Caco-2 (cell line): ENCODE results near the gene GALNT11. TPM values are rescaled to one million over a fixed set of nuclear protein-coding genes. Genes with fewer than 3 reads are reported as not detected.

Source experiments
- Bru-seq: library from RNA; stranded (reverse); fragments of 400-500 nt; gene quantifications from one replicate; lab custom pipeline; 2021; lab: Mats Ljungman, UMichigan
- BruChase-seq, 2 experiments: library from RNA; stranded (reverse); fragments of 400-500 nt; gene quantifications; one replicate each; lab custom pipeline; 2021; lab: Mats Ljungman, UMichigan
- BruUV-seq: library from RNA; stranded (reverse); fragments of 400-500 nt; replicated peaks from 2 replicates; lab custom pipeline; 2021; lab: Mats Ljungman, UMichigan
- CTCF ChIA-PET: fragments of 300-600 bp; sonication (Branson Sonifier 250); formaldehyde crosslinking; loops from one replicate; lab custom pipeline; 2022; ENCODE audit warnings: antibody characterized with exemption; lab: Charles Lee
- POLR2A ChIA-PET: fragments of 300-600 bp; sonication (Branson Sonifier 250); formaldehyde crosslinking; loops from one replicate; lab custom pipeline; 2022; ENCODE audit warnings: antibody characterized with exemption; lab: Charles Lee
- DNase-seq, 2 experiments: peaks; one replicate each; pipeline versions ENCODE4 v3.0.0 to v3.0.0-alpha.2; 2020 to 2022
- H3K27me3 ChIP-seq: replicated peaks from 2 replicates; pipeline ENCODE4 v1.6.0; 2011; ENCODE audit warnings: low read length; ENCODE audit not compliant: control insufficient read depth, insufficient read depth
- H3K36me3 ChIP-seq: 2 replicates; pipeline ENCODE4 v1.5.1; 2011; ENCODE audit warnings: low read length; ENCODE audit not compliant: control insufficient read depth, insufficient read depth
- H3K4me1 ChIP-seq: fragments of 250-450 bp; sonication (Bioruptor Pico); 2 replicates; pipeline ENCODE4 v1.5.1; 2020; ENCODE audit warnings: mild to moderate bottlenecking
- H3K4me3 ChIP-seq: 2 replicates; pipeline ENCODE4 v1.5.1; 2011; ENCODE audit warnings: low read depth, mild to moderate bottlenecking, control low read depth, low read length
- H3K9me3 ChIP-seq: fragments of 250-450 bp; sonication (Bioruptor Pico); 2 replicates; pipeline ENCODE4 v1.5.1; 2020; ENCODE audit warnings: mild to moderate bottlenecking, moderate library complexity
- H3K27ac Mint-ChIP-seq: one replicate; pipeline ENCODE4 v1.8.0; 2022; ENCODE audit warnings: mixed read lengths; ENCODE audit not compliant: unreplicated experiment
- H3K27me3 Mint-ChIP-seq: one replicate; pipeline ENCODE4 v1.8.0; 2022; ENCODE audit warnings: mixed read lengths; ENCODE audit not compliant: insufficient read depth, unreplicated experiment
- H3K36me3 Mint-ChIP-seq: one replicate; pipeline ENCODE4 v1.8.0; 2022; ENCODE audit warnings: mild to moderate bottlenecking, mixed read lengths; ENCODE audit not compliant: insufficient read depth, unreplicated experiment
- H3K4me1 Mint-ChIP-seq: one replicate; pipeline ENCODE4 v1.8.0; 2022; ENCODE audit warnings: low read depth, mixed read lengths; ENCODE audit not compliant: unreplicated experiment
- H3K4me3 Mint-ChIP-seq: one replicate; pipeline ENCODE4 v1.8.0; 2022; ENCODE audit warnings: mild to moderate bottlenecking, moderate library complexity, mixed read lengths; ENCODE audit not compliant: unreplicated experiment
- H3K9me3 Mint-ChIP-seq: one replicate; pipeline ENCODE4 v1.8.0; 2022; ENCODE audit warnings: mixed read lengths; ENCODE audit not compliant: unreplicated experiment
- intact Hi-C: fragments of 100-400 bp; cut with micrococcal nuclease; formaldehyde crosslinking; loops from one replicate; pipeline ENCODE4 v1.10.0; 2022; ENCODE audit not compliant: unreplicated experiment
- long read RNA-seq: library from polyadenylated mRNA; stranded (forward); transcript quantifications from one replicate; pipeline ENCODE4 v2.0.0, GENCODE V29; 2022
- total RNA-seq: library from RNA; stranded (reverse); gene quantifications from 2 replicates; pipeline ENCODE4 v1.2.3, GENCODE V29; 2022
- TF ChIP-seq, protein P1 (sequence below), 2 experiments: fragments of 200-600 bp in 1 of 2; IDR thresholded peaks; 1 replicate in 1 of 2; 2 replicates in 1 of 2; pipeline versions ENCODE4 v1.5.1 to v1.8.0; 2011 to 2022; ENCODE audit warnings: antibody characterized with exemption in 1 of 2, control low read depth in 1 of 2, inconsistent platforms in 1 of 2, low read depth in 1 of 2, low read length in 1 of 2, mild to moderate bottlenecking in 1 of 2, moderate library complexity in 1 of 2; ENCODE audit not compliant: insufficient read depth in 1 of 2, severe bottlenecking in 1 of 2, unreplicated experiment in 1 of 2

GALNT11 gene
- total RNA-seq, result 31.4 and 34.9 TPM in 2 replicates
- Bru-seq, nascent RNA, result percentile 83 among the genes with signal in this experiment
- BruChase-seq, experiment 1, labeled RNA remaining after a 2-hour chase, result percentile 89 among the genes with signal in this experiment
- percentile 83 among the genes with signal in this experiment for BruChase-seq, experiment 2, labeled RNA remaining after a 6-hour chase
- long read RNA-seq, transcript GALNT11-205 (12 exons, 2,727 nt), result major isoform, 46 of 78 reads
- long read RNA-seq, partial matches to known transcripts, result 5 of 78 reads
- long read RNA-seq, other reads (novel, unspliced or antisense), result 27 of 78 reads

DNA sequence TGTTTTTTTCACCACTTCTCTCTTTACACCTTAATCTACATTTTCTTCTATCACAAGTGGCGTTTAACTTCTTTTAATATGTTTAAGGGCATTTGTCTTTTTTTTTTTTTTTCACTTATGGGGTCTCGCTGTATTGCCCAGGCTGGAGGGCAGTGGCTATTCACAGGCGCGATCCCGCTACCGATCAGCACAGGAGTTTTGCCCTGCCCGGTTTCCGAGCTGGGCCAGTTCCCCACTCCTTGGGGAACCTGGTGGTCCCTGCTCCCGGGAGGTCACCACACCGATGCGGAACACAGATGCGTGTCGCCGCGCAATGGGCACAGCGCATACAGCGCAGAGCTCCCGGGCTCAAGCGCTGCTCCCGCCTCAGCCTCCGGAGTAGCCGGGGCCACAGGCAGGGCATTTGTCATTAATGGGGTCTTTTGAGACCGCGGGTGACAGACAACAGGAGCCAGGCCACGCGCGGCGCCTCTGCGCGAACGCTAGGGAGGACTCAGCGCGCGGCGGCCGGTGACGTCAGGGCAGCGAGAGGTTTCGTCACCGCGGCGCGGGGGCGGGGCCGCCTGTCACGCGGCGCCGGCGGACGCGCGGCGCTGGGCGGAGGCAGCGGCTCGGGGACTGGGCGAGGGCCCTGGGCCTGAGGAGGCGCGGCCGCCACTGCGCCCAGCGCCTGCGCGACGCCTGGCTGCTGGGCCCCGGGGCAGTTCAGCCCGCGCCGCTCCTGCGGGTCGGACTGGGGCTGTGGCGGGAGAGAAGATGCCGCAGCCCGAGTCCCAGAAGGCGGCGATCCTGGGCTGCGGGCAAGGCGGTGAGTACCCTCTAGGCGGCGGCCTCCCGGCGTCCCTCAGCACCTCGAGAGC is at the start of gene GALNT11:
Gene GALNT11 (plus strand): TSS at position 598 of the 860 bp plus-strand sequence. CDS start 68,554 bp downstream, outside the sequence.
- no peaks in the 10 kb centered on the region for H3K9me3 ChIP-seq
- BruUV-seq, result TSS peak; percentile 95
- CTCF ChIA-PET, result interaction anchor here (0.5 to 1.2 kb wide), 2 partner anchors 34 to 74 kb away, joined by 3 read pairs; no protein-coding TSS in a partner anchor

DNA sequence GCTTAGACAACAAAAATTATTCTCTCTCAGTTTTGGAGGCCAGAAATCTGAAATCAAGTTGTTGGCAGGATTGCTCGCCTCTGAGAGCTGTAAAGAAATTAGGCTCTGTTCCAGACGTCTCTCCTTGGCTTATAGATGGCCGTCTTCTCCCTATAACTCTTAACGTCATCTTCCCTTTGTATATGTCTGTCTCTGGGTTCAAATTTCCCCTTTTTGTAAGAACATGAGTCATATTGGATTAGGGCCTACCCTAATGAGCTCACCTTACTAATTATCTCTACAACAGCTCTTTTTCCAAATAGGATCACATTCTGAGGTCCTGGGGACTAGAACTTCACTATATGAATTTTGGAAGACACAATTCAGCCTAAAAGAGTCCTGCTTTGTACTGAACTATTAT is 46.9 kb upstream of the GALNT11 start:
- Mint-ChIP-seq H3K36me3 (no peaks in the 10 kb centered on the region), H3K27ac (no peak overlapping the region), H3K4me3 (no peak overlapping the region), H3K9me3 (peaks cover 7% of the 10 kb centered on the region), H3K27me3 (no peaks in the 10 kb centered on the region), H3K4me1 (no peaks in the 10 kb centered on the region)
- Histone ChIP-seq H3K9me3 (no peaks in the 10 kb centered on the region), H3K36me3 (no peaks in the 10 kb centered on the region), H3K4me1 (no peaks in the 10 kb centered on the region), H3K27me3 (no peaks in the 10 kb centered on the region), H3K4me3 (no peak overlapping the region)
- CTCF ChIA-PET, result interaction anchor here (1.3 kb wide), 1 partner anchor 121 kb away, joined by 3 read pairs; no protein-coding TSS in a partner anchor
- DNase-seq, result no peak
- POLR2A ChIA-PET, result no interaction called here
- no TSS peak for BruUV-seq
- intact Hi-C loops, result no loop called here
- TF ChIP-seq, protein P1, sequence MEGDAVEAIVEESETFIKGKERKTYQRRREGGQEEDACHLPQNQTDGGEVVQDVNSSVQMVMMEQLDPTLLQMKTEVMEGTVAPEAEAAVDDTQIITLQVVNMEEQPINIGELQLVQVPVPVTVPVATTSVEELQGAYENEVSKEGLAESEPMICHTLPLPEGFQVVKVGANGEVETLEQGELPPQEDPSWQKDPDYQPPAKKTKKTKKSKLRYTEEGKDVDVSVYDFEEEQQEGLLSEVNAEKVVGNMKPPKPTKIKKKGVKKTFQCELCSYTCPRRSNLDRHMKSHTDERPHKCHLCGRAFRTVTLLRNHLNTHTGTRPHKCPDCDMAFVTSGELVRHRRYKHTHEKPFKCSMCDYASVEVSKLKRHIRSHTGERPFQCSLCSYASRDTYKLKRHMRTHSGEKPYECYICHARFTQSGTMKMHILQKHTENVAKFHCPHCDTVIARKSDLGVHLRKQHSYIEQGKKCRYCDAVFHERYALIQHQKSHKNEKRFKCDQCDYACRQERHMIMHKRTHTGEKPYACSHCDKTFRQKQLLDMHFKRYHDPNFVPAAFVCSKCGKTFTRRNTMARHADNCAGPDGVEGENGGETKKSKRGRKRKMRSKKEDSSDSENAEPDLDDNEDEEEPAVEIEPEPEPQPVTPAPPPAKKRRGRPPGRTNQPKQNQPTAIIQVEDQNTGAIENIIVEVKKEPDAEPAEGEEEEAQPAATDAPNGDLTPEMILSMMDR (IDR thresholded peaks at IDR 0.05; ENCODE audit: insufficient read depth in 1 of 2, low read depth in 1 of 2, low read length in 1 of 2, severe bottlenecking in 1 of 2, unreplicated experiment in 1 of 2), result no peak

More for the DNA sequence above, at the start of gene GALNT11:
- Histone ChIP-seq H3K27me3 (no peaks in the 10 kb centered on the region), H3K36me3 (no peaks in the 10 kb centered on the region; the same call in 1 of the 2 replicates), H3K4me1 (no peaks in the 10 kb centered on the region; the same call in 1 of the 2 replicates), H3K4me3 (peak within 1 kb of the TSS; percentile 54)
- intact Hi-C loops, result loop anchor here (1.0 to 5.0 kb wide), 3 partner anchors 56 to 122 kb away; no protein-coding TSS in a partner anchor
- Mint-ChIP-seq H3K4me1 (peaks cover 21% of the 10 kb centered on the region), H3K4me3 (peak within 1 kb of the TSS; percentile 80), H3K9me3 (peaks cover 10% of the 10 kb centered on the region), H3K27me3 (no peaks in the 10 kb centered on the region), H3K27ac (peak within 1 kb of the TSS; percentile 80), H3K36me3 (peaks cover 18% of the 10 kb centered on the region)
- DNase-seq, result peak; percentile 83 to 93
- POLR2A ChIA-PET, result no interaction called here
- TF ChIP-seq, protein P1 (IDR thresholded peaks at IDR 0.05; ENCODE audit: insufficient read depth in 1 of 2, low read depth in 1 of 2, low read length in 1 of 2, severe bottlenecking in 1 of 2, unreplicated experiment in 1 of 2), result peak; percentile 17 to 47

DNA sequence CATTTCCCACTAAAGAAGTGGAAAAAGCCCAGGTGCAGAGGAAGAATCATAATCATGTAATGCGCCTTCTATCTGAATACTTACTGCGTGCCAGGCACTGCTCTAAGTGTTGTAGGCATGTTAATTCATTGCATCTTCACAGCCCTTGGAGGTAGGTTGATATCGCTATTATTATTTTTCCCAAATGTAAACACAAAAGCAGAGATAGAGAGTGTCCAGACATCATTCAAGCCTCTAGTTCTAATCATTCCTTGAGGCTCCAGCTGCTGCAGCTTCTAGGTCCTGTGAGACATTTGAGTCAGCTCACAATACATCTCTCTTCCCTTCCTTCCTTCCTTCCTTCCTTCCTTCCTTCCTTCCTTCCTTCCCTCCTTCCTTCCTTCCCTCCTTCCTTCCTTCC is 44.3 kb upstream of the GALNT11 start:
- intact Hi-C loops, result no loop called here
- no peaks in the 10 kb centered on the region for H3K4me1 Mint-ChIP-seq
- H3K9me3 Mint-ChIP-seq, result no peaks in the 10 kb centered on the region
- ChIA-PET CTCF (interaction anchor here (0.6 kb wide), 1 partner anchor 95 kb away, joined by 3 read pairs; no protein-coding TSS in a partner anchor), POLR2A (no interaction called here)
- no peaks in the 10 kb centered on the region for H3K4me1 ChIP-seq
- H3K36me3 Mint-ChIP-seq, result no peaks in the 10 kb centered on the region
- H3K4me3 ChIP-seq, result no peak overlapping the region
- BruUV-seq, result no TSS peak
- no peaks in the 10 kb centered on the region for H3K27me3 Mint-ChIP-seq
- no peaks in the 10 kb centered on the region for H3K27me3 ChIP-seq
- no peak overlapping the region for H3K27ac Mint-ChIP-seq
- H3K4me3 Mint-ChIP-seq, result no peak overlapping the region
- DNase-seq, result no peak
- no peaks in the 10 kb centered on the region for H3K36me3 ChIP-seq
- TF ChIP-seq, protein P1 (IDR thresholded peaks at IDR 0.05; ENCODE audit: insufficient read depth in 1 of 2, low read depth in 1 of 2, low read length in 1 of 2, severe bottlenecking in 1 of 2, unreplicated experiment in 1 of 2), result no peak
- no peaks in the 10 kb centered on the region for H3K9me3 ChIP-seq
